ENCODE measurements around the gene NHERF1.

DNA sequence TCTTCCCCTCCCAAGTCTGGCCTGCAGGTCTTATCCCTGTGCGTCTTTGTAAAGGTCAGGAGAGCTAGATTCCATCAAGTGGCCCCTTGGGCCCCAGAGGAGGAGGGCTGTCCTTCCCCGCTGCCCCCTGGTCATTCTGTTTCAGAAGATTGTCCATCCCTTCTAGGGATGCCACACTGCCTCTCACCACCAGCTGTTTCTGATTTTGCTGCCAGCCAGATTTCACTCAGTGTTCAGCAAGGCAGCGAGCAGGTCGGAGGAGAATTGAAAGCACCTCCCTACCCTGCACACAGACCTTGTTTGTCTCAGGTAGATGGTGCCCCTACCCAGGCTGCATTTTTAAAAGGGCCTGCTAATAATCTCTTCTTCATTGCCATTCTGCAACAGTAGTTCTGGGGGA, 49.4 kb downstream of the NHERF1 start:
- TF ChIP-seq, protein P1, sequence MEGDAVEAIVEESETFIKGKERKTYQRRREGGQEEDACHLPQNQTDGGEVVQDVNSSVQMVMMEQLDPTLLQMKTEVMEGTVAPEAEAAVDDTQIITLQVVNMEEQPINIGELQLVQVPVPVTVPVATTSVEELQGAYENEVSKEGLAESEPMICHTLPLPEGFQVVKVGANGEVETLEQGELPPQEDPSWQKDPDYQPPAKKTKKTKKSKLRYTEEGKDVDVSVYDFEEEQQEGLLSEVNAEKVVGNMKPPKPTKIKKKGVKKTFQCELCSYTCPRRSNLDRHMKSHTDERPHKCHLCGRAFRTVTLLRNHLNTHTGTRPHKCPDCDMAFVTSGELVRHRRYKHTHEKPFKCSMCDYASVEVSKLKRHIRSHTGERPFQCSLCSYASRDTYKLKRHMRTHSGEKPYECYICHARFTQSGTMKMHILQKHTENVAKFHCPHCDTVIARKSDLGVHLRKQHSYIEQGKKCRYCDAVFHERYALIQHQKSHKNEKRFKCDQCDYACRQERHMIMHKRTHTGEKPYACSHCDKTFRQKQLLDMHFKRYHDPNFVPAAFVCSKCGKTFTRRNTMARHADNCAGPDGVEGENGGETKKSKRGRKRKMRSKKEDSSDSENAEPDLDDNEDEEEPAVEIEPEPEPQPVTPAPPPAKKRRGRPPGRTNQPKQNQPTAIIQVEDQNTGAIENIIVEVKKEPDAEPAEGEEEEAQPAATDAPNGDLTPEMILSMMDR (conservative IDR thresholded peaks at IDR 0.05): no peak
- TF ChIP-seq EZH2 (IDR thresholded peaks at IDR 0.05; ENCODE audit: low read depth): no peak
